HCT116 (cell line): ENCODE measurements around the gene DCAF4. TPM values are rescaled to one million over a fixed set of nuclear protein-coding genes. Genes with fewer than 3 reads are reported as not detected.

ENCODE experiments used
- ATAC-seq: fragments of 200-7000 bp; cut with Tn5 transposase; 2 replicates; pipeline ENCODE4 v1.9.1; 2020; ENCODE audit warnings: mild to moderate bottlenecking, moderate library complexity
- BruUV-seq: library from RNA; stranded (reverse); fragments of 400-500 nt; replicated peaks from 2 replicates; lab custom pipeline; 2021; lab: Mats Ljungman, UMichigan
- CTCF ChIA-PET: fragments of 300-600 bp; sonication (Branson Sonifier 250); formaldehyde crosslinking; loops from one replicate; lab custom pipeline; 2021; ENCODE audit warnings: antibody characterized with exemption; lab: Charles Lee
- POLR2A ChIA-PET: fragments of 300-600, 350-600 bp; sonication (Branson Sonifier 250); formaldehyde crosslinking; loops from one replicate; lab custom pipeline; 2021; ENCODE audit warnings: antibody characterized with exemption; lab: Charles Lee
- RAD21 ChIA-PET, 2 experiments: fragments of 300-600 bp; sonication (Branson Sonifier 250); formaldehyde crosslinking; loops; one replicate each; lab custom pipeline; 2023; ENCODE audit warnings: low total read pairs in 2 of 2; ENCODE audit not compliant: uncharacterized antibody in 2 of 2, unreplicated experiment in 2 of 2, low non-redundant PET in 1 of 2; lab: Charles Lee
- DNase-seq: peaks from one replicate; pipeline ENCODE4 v3.0.0-alpha.2; 2010; ENCODE audit warnings: low read depth, low spot score
- H2AFZ ChIP-seq: fragments of 200-600 bp; shearing (Covaris generic), sonication (generic); 2 replicates; pipeline ENCODE4 v1.6.1; 2017; ENCODE audit warnings: low read depth, mixed run types, mixed read lengths, antibody characterized with exemption, low read length; ENCODE audit not compliant: poor library complexity, severe bottlenecking
- H3K27ac ChIP-seq: 2 replicates; pipeline ENCODE4 v1.5.1; 2012; ENCODE audit warnings: low read depth, low read length
- H3K27me3 ChIP-seq: fragments of 200-600 bp; sonication (generic); 2 replicates; pipeline ENCODE4 v1.6.1; 2016; ENCODE audit warnings: mixed run types, low read length, mixed read lengths; ENCODE audit not compliant: insufficient read depth
- H3K36me3 ChIP-seq, 2 experiments: fragments of 200-500 bp in 1 of 2; fragments of 200-600 bp in 1 of 2; sonication (Bioruptor generic) in 1 of 2; sonication (generic) in 1 of 2; 2 replicates each; pipeline versions ENCODE4 v1.5.1 to v1.6.1; 2014 to 2016; ENCODE audit warnings: low read length in 2 of 2, inconsistent platforms in 1 of 2, mixed read lengths in 1 of 2, mixed run types in 1 of 2; ENCODE audit not compliant: insufficient read depth in 2 of 2, control insufficient read depth in 1 of 2
- H3K4me1 ChIP-seq, 2 experiments: fragments of 200-600 bp in 1 of 2; sonication (generic) in 1 of 2; 2 replicates each; pipeline versions ENCODE4 v1.5.1 to v1.6.1; 2012 to 2017; ENCODE audit warnings: low read length in 2 of 2, inconsistent platforms in 1 of 2, mild to moderate bottlenecking in 1 of 2, mixed read lengths in 1 of 2, mixed run types in 1 of 2, moderate library complexity in 1 of 2; ENCODE audit not compliant: insufficient read depth in 2 of 2, control insufficient read depth in 1 of 2
- H3K4me2 ChIP-seq: fragments of 200-600 bp; sonication (generic); 2 replicates; pipeline ENCODE4 v1.6.1; 2017; ENCODE audit warnings: mixed run types, low read length, mixed read lengths
- H3K4me3 ChIP-seq, 2 experiments: fragments of 200-600 bp in 1 of 2; sonication (generic) in 1 of 2; replicated peaks in 1 of 2; 2 replicates each; pipeline ENCODE4 v1.5.1; 2011 to 2016; ENCODE audit warnings: low read length in 2 of 2, control low read depth in 1 of 2, low read depth in 1 of 2, mild to moderate bottlenecking in 1 of 2, mixed read lengths in 1 of 2, mixed run types in 1 of 2
- H3K79me2 ChIP-seq: fragments of 200-600 bp; sonication (generic); 2 replicates; pipeline ENCODE4 v1.6.1; 2017; ENCODE audit warnings: mild to moderate bottlenecking, mixed run types, low read length, moderate library complexity, mixed read lengths; ENCODE audit not compliant: insufficient read depth
- H3K9ac ChIP-seq: fragments of 200-600 bp; sonication (generic); 2 replicates; pipeline ENCODE4 v1.6.1; 2016; ENCODE audit warnings: low read length, mixed read lengths
- H3K9me2 ChIP-seq: fragments of 200-600 bp; sonication (generic), shearing (Covaris generic); 2 replicates; pipeline ENCODE4 v1.6.1; 2017; ENCODE audit warnings: mixed run types, mild to moderate bottlenecking, moderate library complexity; ENCODE audit not compliant: insufficient read depth
- H3K9me3 ChIP-seq, 2 experiments: fragments of 200-500 bp in 1 of 2; fragments of 200-600 bp in 1 of 2; sonication (Bioruptor generic) in 1 of 2; sonication (generic) in 1 of 2; 2 replicates each; pipeline ENCODE4 v1.6.1; 2014 to 2017; ENCODE audit warnings: low read length in 2 of 2, mixed read lengths in 2 of 2, inconsistent platforms in 1 of 2, low read depth in 1 of 2, mild to moderate bottlenecking in 1 of 2, mixed run types in 1 of 2, moderate library complexity in 1 of 2; ENCODE audit not compliant: control insufficient read depth in 1 of 2, insufficient read depth in 1 of 2
- H4K20me1 ChIP-seq: fragments of 200-600 bp; sonication (generic), shearing (Covaris generic); 2 replicates; pipeline ENCODE4 v1.6.1; 2017; ENCODE audit warnings: mixed run types, mild to moderate bottlenecking, moderate library complexity; ENCODE audit not compliant: insufficient read depth
- CBX3 ChIP-seq: IDR thresholded peaks from 2 replicates; pipeline ENCODE4 v1.6.1; 2012; ENCODE audit warnings: low read depth
- ELF1 ChIP-seq: IDR thresholded peaks from 2 replicates; pipeline ENCODE4 v1.6.1; 2012; ENCODE audit warnings: low read depth, borderline replicate concordance
- EZH2 ChIP-seq: fragments of 200-600 bp; sonication (generic); IDR thresholded peaks from 2 replicates; pipeline ENCODE4 v1.6.1; 2017; ENCODE audit warnings: antibody characterized with exemption, mixed run types
- FOSL1 ChIP-seq: IDR thresholded peaks from 2 replicates; pipeline ENCODE4 v1.6.1; 2012; ENCODE audit warnings: low read depth
- JUND ChIP-seq: IDR thresholded peaks from 2 replicates; pipeline ENCODE4 v1.6.1; 2012
- MAX ChIP-seq: IDR thresholded peaks from 2 replicates; pipeline ENCODE4 v1.6.1; 2012
- POLR2AphosphoS5 ChIP-seq: IDR thresholded peaks from 2 replicates; pipeline ENCODE4 v1.6.1; 2011; ENCODE audit warnings: mild to moderate bottlenecking, low read depth, low read length, moderate library complexity
- RAD21 ChIP-seq: IDR thresholded peaks from 2 replicates; pipeline ENCODE4 v1.6.1; 2012; ENCODE audit warnings: low read depth, mild to moderate bottlenecking
- REST ChIP-seq: IDR thresholded peaks from 2 replicates; pipeline ENCODE4 v1.6.1; 2012; ENCODE audit warnings: low read depth
- SP1 ChIP-seq: IDR thresholded peaks from 2 replicates; pipeline ENCODE4 v1.6.1; 2012; ENCODE audit warnings: low read depth
- SRF ChIP-seq: IDR thresholded peaks from 2 replicates; pipeline ENCODE4 v1.6.1; 2012; ENCODE audit warnings: low read depth
- ZBTB33 ChIP-seq: IDR thresholded peaks from 2 replicates; pipeline ENCODE4 v1.6.1; 2011; ENCODE audit warnings: mild to moderate bottlenecking, low read length, moderate library complexity; ENCODE audit not compliant: insufficient replicate concordance; ENCODE audit errors: extremely low read depth
- ZNF274 ChIP-seq: fragments of 200-500 bp; sonication (Bioruptor generic); IDR thresholded peaks from 2 replicates; pipeline ENCODE4 v1.6.1; 2014; ENCODE audit warnings: mild to moderate bottlenecking, low read depth, low read length, inconsistent platforms
- intact Hi-C: fragments of 100-400 bp; cut with micrococcal nuclease; formaldehyde crosslinking; loops from 2 replicates; pipeline ENCODE4 v1.10.0; 2022
- total RNA-seq: library from RNA; stranded (reverse); gene quantifications from one replicate; pipeline ENCODE4 v1.2.1, GENCODE V29; 2021; ENCODE audit not compliant: unreplicated experiment
- TF ChIP-seq, protein P1 (sequence below), 3 experiments: fragments of 200-600 bp in 1 of 3; sonication (generic) in 1 of 3; IDR thresholded peaks in 2 of 3; conservative IDR thresholded peaks in 1 of 3; 2 replicates each; pipeline ENCODE4 v1.5.1; 2012 to 2017; ENCODE audit warnings: low read depth in 2 of 3, low read length in 2 of 3, antibody characterized with exemption in 1 of 3, borderline replicate concordance in 1 of 3, control low read depth in 1 of 3, mild to moderate bottlenecking in 1 of 3, mixed read lengths in 1 of 3, mixed run types in 1 of 3, moderate library complexity in 1 of 3; ENCODE audit not compliant: insufficient read depth in 1 of 3

The DCAF4 gene
- total RNA-seq, 1 experiment from 2014 or later, result 19.3 TPM

DNA sequence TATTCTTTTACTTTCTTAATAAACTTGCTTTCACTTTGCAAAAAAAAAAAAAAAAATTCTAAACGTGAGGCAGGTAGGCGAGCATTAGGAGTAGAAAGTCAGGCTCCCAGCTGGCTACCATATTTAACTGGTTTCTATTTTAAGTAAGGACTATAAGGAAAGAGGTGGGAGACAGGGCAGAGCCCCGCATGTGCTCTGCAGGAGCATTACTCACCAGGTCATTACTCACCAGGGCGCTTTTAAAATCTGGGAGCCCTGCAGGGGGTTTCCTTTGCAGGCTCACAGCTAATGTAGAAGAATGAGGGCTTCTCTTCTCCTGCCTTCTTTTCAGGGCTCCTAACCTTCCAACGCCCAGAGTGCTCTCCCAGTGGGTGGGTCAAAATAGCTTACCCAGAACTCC lies 18.4 kb upstream of the DCAF4 start:
- no peaks in the 10 kb centered on the region for H3K36me3 ChIP-seq
- no peaks in the 10 kb centered on the region for H4K20me1 ChIP-seq
- peaks cover 3 to 25% of the 10 kb centered on the region in 2 experiments for H3K4me1 ChIP-seq
- ChIA-PET CTCF (interaction anchor here (0.7 to 2.3 kb wide), 3 partner anchors 391 to 445 kb away, joined by 3 to 6 read pairs (median 3); no protein-coding TSS in a partner anchor), RAD21 (no interaction called here), POLR2A (interaction anchor here (1.4 kb wide), 1 partner anchor 14 kb away, joined by 3 read pairs; the partner anchor contains the start of gene DPF3)
- H3K9ac ChIP-seq, result no peak overlapping the region
- H3K4me2 ChIP-seq, result peak overlapping the region; percentile 57
- intact Hi-C loops, result loop anchor here (10.0 kb wide), 1 partner anchor 567 kb away; no protein-coding TSS in a partner anchor
- H3K27ac ChIP-seq, result no peak overlapping the region
- peak; percentile 83 for ATAC-seq
- H3K79me2 ChIP-seq, result no peaks in the 10 kb centered on the region
- no peak overlapping the region for H2AFZ ChIP-seq
- 0 out of 4 replicates have a peak overlapping the region, but pooled peaks of 1 of the 2 experiments have one; percentile 9 for H3K4me3 ChIP-seq
- no peak for DNase-seq
- no peaks in the 10 kb centered on the region for H3K9me2 ChIP-seq
- BruUV-seq, result no TSS peak
- no peaks in the 10 kb centered on the region for H3K27me3 ChIP-seq
- H3K9me3 ChIP-seq, result no peaks in the 10 kb centered on the region
- TF ChIP-seq ELF1 (no peak), CBX3 (no peak), MAX (0 out of 2 replicates have a peak, but pooled peaks have one; percentile 22), ZNF274 (no peak), RAD21 (0 out of 2 replicates have a peak, but pooled peaks have one; percentile 3), POLR2AphosphoS5 (no peak), REST (no peak), SRF (no peak), EZH2 (no peak), FOSL1 (peak; percentile 56), SP1 (no peak), JUND (no peak), ZBTB33 (no peak)
- TF ChIP-seq, protein P1, sequence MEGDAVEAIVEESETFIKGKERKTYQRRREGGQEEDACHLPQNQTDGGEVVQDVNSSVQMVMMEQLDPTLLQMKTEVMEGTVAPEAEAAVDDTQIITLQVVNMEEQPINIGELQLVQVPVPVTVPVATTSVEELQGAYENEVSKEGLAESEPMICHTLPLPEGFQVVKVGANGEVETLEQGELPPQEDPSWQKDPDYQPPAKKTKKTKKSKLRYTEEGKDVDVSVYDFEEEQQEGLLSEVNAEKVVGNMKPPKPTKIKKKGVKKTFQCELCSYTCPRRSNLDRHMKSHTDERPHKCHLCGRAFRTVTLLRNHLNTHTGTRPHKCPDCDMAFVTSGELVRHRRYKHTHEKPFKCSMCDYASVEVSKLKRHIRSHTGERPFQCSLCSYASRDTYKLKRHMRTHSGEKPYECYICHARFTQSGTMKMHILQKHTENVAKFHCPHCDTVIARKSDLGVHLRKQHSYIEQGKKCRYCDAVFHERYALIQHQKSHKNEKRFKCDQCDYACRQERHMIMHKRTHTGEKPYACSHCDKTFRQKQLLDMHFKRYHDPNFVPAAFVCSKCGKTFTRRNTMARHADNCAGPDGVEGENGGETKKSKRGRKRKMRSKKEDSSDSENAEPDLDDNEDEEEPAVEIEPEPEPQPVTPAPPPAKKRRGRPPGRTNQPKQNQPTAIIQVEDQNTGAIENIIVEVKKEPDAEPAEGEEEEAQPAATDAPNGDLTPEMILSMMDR (IDR thresholded peaks at IDR 0.05 in 2 of 3, conservative IDR thresholded peaks at IDR 0.05 in 1 of 3; ENCODE audit: borderline replicate concordance in 1 of 3, insufficient read depth in 1 of 3, low read depth in 2 of 3, low read length in 2 of 3), result no peak
